Measurements from ENCODE around the gene PPP1R9B.

Gene PPP1R9B

GRCh38 chr17:50150354-50151040 lies at the start of gene PPP1R9B:
Gene PPP1R9B (minus strand): TSS chr17:50150677. CDS start chr17:50150513, 164 bp downstream.
- Histone ChIP-seq H3K27ac (peak within 1 kb of the TSS; percentile 89), H3K9me3 (ENCODE audit: low read depth, low read length) (no peaks in the 10 kb centered on the region), H3K4me3 (peak within 1 kb of the TSS; percentile 100), H3K9ac (ENCODE audit: insufficient read length) (peak within 1 kb of the TSS; percentile 91), H3K36me3 (ENCODE audit: insufficient read depth, low read length) (peaks cover 1% of the 10 kb centered on the region; the same call in 1 of the 2 replicates)
- no peak for DNase-seq (ENCODE audit: low read depth, low spot score)
- TF ChIP-seq EZH2 (IDR thresholded peaks at IDR 0.05) (no peak), POLR2AphosphoS5 (IDR thresholded peaks at IDR 0.05; ENCODE audit: borderline replicate concordance, low read depth, low read length) (no peak), FOXP2 (optimal IDR thresholded peaks at IDR 0.05; ENCODE audit: control extremely low read depth, extremely low read length, insufficient read depth) (no peak)

GRCh38 chr17:50199803-50200456 lies 49.5 kb upstream of the PPP1R9B start:
- Histone ChIP-seq H3K27ac (no peak overlapping the region), H3K4me3 (peak overlapping the region; percentile 85), H3K9ac (ENCODE audit: insufficient read length) (no peak overlapping the region), H3K9me3 (ENCODE audit: low read depth, low read length) (no peaks in the 10 kb centered on the region), H3K36me3 (ENCODE audit: insufficient read depth, low read length) (peaks cover 3% of the 10 kb centered on the region; the same call in 1 of the 2 replicates)
- TF ChIP-seq POLR2AphosphoS5 (IDR thresholded peaks at IDR 0.05; ENCODE audit: borderline replicate concordance, low read depth, low read length), result no peak; the same call in 1 of the 2 replicates
- no peak for TF ChIP-seq FOXP2 (optimal IDR thresholded peaks at IDR 0.05; ENCODE audit: control extremely low read depth, extremely low read length, insufficient read depth)
- TF ChIP-seq EZH2 (IDR thresholded peaks at IDR 0.05), result no peak
- DNase-seq (ENCODE audit: low read depth, low spot score), result no peak

GRCh38 chr17:50199211-50199802 lies 48.8 kb upstream of the PPP1R9B start:
- TF ChIP-seq FOXP2 (optimal IDR thresholded peaks at IDR 0.05; ENCODE audit: control extremely low read depth, extremely low read length, insufficient read depth) (no peak), EZH2 (IDR thresholded peaks at IDR 0.05) (no peak), POLR2AphosphoS5 (IDR thresholded peaks at IDR 0.05; ENCODE audit: borderline replicate concordance, low read depth, low read length) (no peak)
- H3K36me3 ChIP-seq (ENCODE audit: insufficient read depth, low read length), result peaks cover 3% of the 10 kb centered on the region; the same call in 1 of the 2 replicates
- no peak overlapping the region for H3K27ac ChIP-seq
- peak overlapping the region; percentile 85 for H3K4me3 ChIP-seq
- no peaks in the 10 kb centered on the region for H3K9me3 ChIP-seq (ENCODE audit: low read depth, low read length)
- no peak overlapping the region for H3K9ac ChIP-seq (ENCODE audit: insufficient read length)
- no peak for DNase-seq (ENCODE audit: low read depth, low spot score)

- Histone ChIP-seq H3K9ac (ENCODE audit: insufficient read length) (no peak overlapping the region), H3K4me3 (no peak overlapping the region), H3K9me3 (ENCODE audit: low read depth, low read length) (no peaks in the 10 kb centered on the region), H3K27ac (no peak overlapping the region), H3K36me3 (ENCODE audit: insufficient read depth, low read length) (peaks cover 3% of the 10 kb centered on the region; the same call in 1 of the 2 replicates)
- no peak for DNase-seq (ENCODE audit: low read depth, low spot score)
- TF ChIP-seq FOXP2 (optimal IDR thresholded peaks at IDR 0.05; ENCODE audit: control extremely low read depth, extremely low read length, insufficient read depth) (no peak), POLR2AphosphoS5 (IDR thresholded peaks at IDR 0.05; ENCODE audit: borderline replicate concordance, low read depth, low read length) (no peak), EZH2 (IDR thresholded peaks at IDR 0.05) (no peak)
Observed at GRCh38 chr17:50198026-50198669, 47.7 kb upstream of the PPP1R9B start.

GRCh38 chr17:50196826-50197225 lies 46.3 kb upstream of the PPP1R9B start:
- DNase-seq (ENCODE audit: low read depth, low spot score), result no peak
- Histone ChIP-seq H3K27ac (no peak overlapping the region), H3K4me3 (no peak overlapping the region), H3K9me3 (ENCODE audit: low read depth, low read length) (no peaks in the 10 kb centered on the region), H3K9ac (ENCODE audit: insufficient read length) (no peak overlapping the region), H3K36me3 (ENCODE audit: insufficient read depth, low read length) (peaks cover 3% of the 10 kb centered on the region; the same call in 1 of the 2 replicates)
- TF ChIP-seq POLR2AphosphoS5 (IDR thresholded peaks at IDR 0.05; ENCODE audit: borderline replicate concordance, low read depth, low read length) (no peak), EZH2 (IDR thresholded peaks at IDR 0.05) (no peak), FOXP2 (optimal IDR thresholded peaks at IDR 0.05; ENCODE audit: control extremely low read depth, extremely low read length, insufficient read depth) (no peak)

- TF ChIP-seq FOXP2 (optimal IDR thresholded peaks at IDR 0.05; ENCODE audit: control extremely low read depth, extremely low read length, insufficient read depth) (no peak), EZH2 (IDR thresholded peaks at IDR 0.05) (no peak), POLR2AphosphoS5 (IDR thresholded peaks at IDR 0.05; ENCODE audit: borderline replicate concordance, low read depth, low read length) (no peak)
- Histone ChIP-seq H3K27ac (no peak overlapping the region), H3K36me3 (ENCODE audit: insufficient read depth, low read length) (peaks cover 3% of the 10 kb centered on the region; the same call in 1 of the 2 replicates), H3K4me3 (no peak overlapping the region), H3K9ac (ENCODE audit: insufficient read length) (no peak overlapping the region), H3K9me3 (ENCODE audit: low read depth, low read length) (no peaks in the 10 kb centered on the region)
- no peak for DNase-seq (ENCODE audit: low read depth, low spot score)
Observed at GRCh38 chr17:50196036-50196435, 45.6 kb upstream of the PPP1R9B start.

GRCh38 chr17:50194934-50195865 lies 44.7 kb upstream of the PPP1R9B start:
- H3K27ac ChIP-seq, result no peak overlapping the region
- no peaks in the 10 kb centered on the region for H3K9me3 ChIP-seq (ENCODE audit: low read depth, low read length)
- H3K9ac ChIP-seq (ENCODE audit: insufficient read length), result no peak overlapping the region
- no peak for TF ChIP-seq EZH2 (IDR thresholded peaks at IDR 0.05)
- no peak for TF ChIP-seq POLR2AphosphoS5 (IDR thresholded peaks at IDR 0.05; ENCODE audit: borderline replicate concordance, low read depth, low read length)
- no peak for TF ChIP-seq FOXP2 (optimal IDR thresholded peaks at IDR 0.05; ENCODE audit: control extremely low read depth, extremely low read length, insufficient read depth)
- H3K4me3 ChIP-seq, result no peak overlapping the region
- H3K36me3 ChIP-seq (ENCODE audit: insufficient read depth, low read length), result peaks cover 3% of the 10 kb centered on the region; the same call in 1 of the 2 replicates
- DNase-seq (ENCODE audit: low read depth, low spot score), result no peak
